ENCODE data around the gene RAVER2.

Gene RAVER2

GRCh38 chr1:64880449-64880848 lies 135.6 kb downstream of the RAVER2 start:
- H3K27ac ChIP-seq: no peak overlapping the region
- TF ChIP-seq CTCF (IDR thresholded peaks at IDR 0.05) (no peak), ZFX (IDR thresholded peaks at IDR 0.05; ENCODE audit: borderline replicate concordance) (no peak)

GRCh38 chr1:64881281-64881680 lies 136.4 kb downstream of the RAVER2 start:
- no peak for TF ChIP-seq ZFX (IDR thresholded peaks at IDR 0.05; ENCODE audit: borderline replicate concordance)
- TF ChIP-seq CTCF (IDR thresholded peaks at IDR 0.05): no peak
- H3K27ac ChIP-seq: no peak overlapping the region
